Mesenchymal stem cell (in vitro differentiated cells and primary cell): ENCODE results near the gene FNDC4.

Source experiments
- DNase-seq: peaks from one replicate; pipeline ENCODE4 v3.0.0-alpha.2; 2013
- H2AFZ ChIP-seq: one replicate; pipeline ENCODE4 v1.6.1; 2013; ENCODE audit warnings: low read depth, mild to moderate bottlenecking, control low read depth, inconsistent platforms, low read length, moderate library complexity
- H2AK5ac ChIP-seq: 2 replicates; pipeline ENCODE4 v1.6.1; 2013; ENCODE audit warnings: low read length, moderate library complexity, mild to moderate bottlenecking, inconsistent platforms; ENCODE audit not compliant: severe bottlenecking
- H2BK120ac ChIP-seq: one replicate; pipeline ENCODE4 v1.6.1; 2013; ENCODE audit warnings: low read depth, mild to moderate bottlenecking, inconsistent platforms, low read length, moderate library complexity
- H2BK12ac ChIP-seq, 2 experiments: one replicate each; pipeline ENCODE4 v1.6.1; 2013; ENCODE audit warnings: inconsistent platforms in 2 of 2, low read length in 2 of 2, mild to moderate bottlenecking in 2 of 2, moderate library complexity in 2 of 2, control low read depth in 1 of 2
- H2BK15ac ChIP-seq: one replicate; pipeline ENCODE4 v1.6.1; 2013; ENCODE audit warnings: mild to moderate bottlenecking, low read depth, inconsistent platforms; ENCODE audit not compliant: poor library complexity, severe bottlenecking
- H2BK5ac ChIP-seq: 2 replicates; pipeline ENCODE4 v1.6.1; 2013; ENCODE audit warnings: low read depth, mild to moderate bottlenecking, low read length, control low read depth, inconsistent platforms; ENCODE audit not compliant: poor library complexity, severe bottlenecking
- H3K14ac ChIP-seq, 2 experiments: one replicate each; pipeline ENCODE4 v1.6.1; 2013; ENCODE audit warnings: inconsistent platforms in 2 of 2, low read length in 2 of 2, control low read depth in 1 of 2, mild to moderate bottlenecking in 1 of 2, moderate library complexity in 1 of 2
- H3K18ac ChIP-seq, 2 experiments: one replicate each; pipeline ENCODE4 v1.6.1; 2013; ENCODE audit warnings: inconsistent platforms in 2 of 2, low read length in 2 of 2, control low read depth in 1 of 2, low read depth in 1 of 2, mild to moderate bottlenecking in 1 of 2
- H3K23ac ChIP-seq, 2 experiments: one replicate each; pipeline ENCODE4 v1.6.1; 2013; ENCODE audit warnings: inconsistent platforms in 2 of 2, low read length in 2 of 2, mild to moderate bottlenecking in 2 of 2, moderate library complexity in 2 of 2, control low read depth in 1 of 2
- H3K27ac ChIP-seq: 2 replicates; pipeline ENCODE4 v1.5.1; 2013; ENCODE audit warnings: mild to moderate bottlenecking, moderate library complexity, low read length, control low read depth, inconsistent platforms; ENCODE audit not compliant: poor library complexity, severe bottlenecking
- H3K27me3 ChIP-seq, 2 experiments: 2 replicates each; pipeline versions ENCODE4 v1.6.1 to v1.7.0; 2013; ENCODE audit warnings: low read length in 2 of 2, mild to moderate bottlenecking in 2 of 2, moderate library complexity in 2 of 2, control low read depth in 1 of 2, inconsistent platforms in 1 of 2; ENCODE audit not compliant: control insufficient read depth in 1 of 2, insufficient read depth in 1 of 2
- H3K36me3 ChIP-seq, 2 experiments: 2 replicates each; pipeline versions ENCODE4 v1.6.1 to v1.7.0; 2013; ENCODE audit warnings: low read length in 2 of 2, control low read depth in 1 of 2, inconsistent platforms in 1 of 2, low read depth in 1 of 2, mild to moderate bottlenecking in 1 of 2; ENCODE audit not compliant: insufficient read depth in 2 of 2, control insufficient read depth in 1 of 2
- H3K4ac ChIP-seq, 2 experiments: one replicate each; pipeline ENCODE4 v1.6.1; 2013; ENCODE audit warnings: inconsistent platforms in 2 of 2, low read length in 2 of 2, mild to moderate bottlenecking in 2 of 2, moderate library complexity in 2 of 2, control low read depth in 1 of 2, low read depth in 1 of 2
- H3K4me1 ChIP-seq: 2 replicates; pipeline ENCODE4 v1.6.1; 2013; ENCODE audit warnings: low read depth, low read length, control low read depth; ENCODE audit not compliant: control insufficient read depth, insufficient read depth
- H3K4me2 ChIP-seq: 2 replicates; pipeline ENCODE4 v1.6.1; 2013; ENCODE audit warnings: low read length, mild to moderate bottlenecking, inconsistent platforms; ENCODE audit not compliant: poor library complexity, severe bottlenecking
- H3K4me3 ChIP-seq, 2 experiments: 2 replicates each; pipeline versions ENCODE4 v1.5.1 to v1.7.0; 2013; ENCODE audit warnings: low read length in 2 of 2, mild to moderate bottlenecking in 2 of 2, control low read depth in 1 of 2, low read depth in 1 of 2; ENCODE audit not compliant: insufficient read depth in 1 of 2
- H3K79me1 ChIP-seq: replicated peaks from 2 replicates; pipeline ENCODE4 v1.6.1; 2013; ENCODE audit warnings: mild to moderate bottlenecking, control low read depth, low read length, inconsistent platforms; ENCODE audit not compliant: poor library complexity, severe bottlenecking
- H3K9ac ChIP-seq: 2 replicates; pipeline ENCODE4 v1.7.0; 2013; ENCODE audit warnings: mild to moderate bottlenecking, low read length, moderate library complexity
- H3K9me3 ChIP-seq: 2 replicates; pipeline ENCODE4 v1.7.0; 2013; ENCODE audit warnings: mild to moderate bottlenecking, low read length; ENCODE audit not compliant: control insufficient read depth
- H4K8ac ChIP-seq: one replicate; pipeline ENCODE4 v1.6.1; 2013; ENCODE audit warnings: inconsistent platforms, mild to moderate bottlenecking, low read length, moderate library complexity
- H4K91ac ChIP-seq: one replicate; pipeline ENCODE4 v1.6.1; 2013; ENCODE audit warnings: mild to moderate bottlenecking, low read length, inconsistent platforms
- WGBS: methylation state at CpG from one replicate; pipeline ENCODE4 v1.1.7; 2013; ENCODE audit warnings: mixed read lengths; 5-methylcytosine and 5-hydroxymethylcytosine counted together

Gene FNDC4

GRCh38 chr2:27489118-27489497 lies 5.9 kb downstream of the FNDC4 start:
- Histone ChIP-seq H2BK12ac (no peak overlapping the region), H3K4me3 (peak overlapping the region; percentile 81 to 94), H2AK5ac (no peak overlapping the region), H2BK5ac (no peak overlapping the region), H2BK15ac (no peak overlapping the region), H3K4ac (no peak overlapping the region), H3K14ac (peak overlapping the region in 1 of 2 experiments; percentile 73), H2AFZ (peak overlapping the region; percentile 91), H3K27me3 (no peaks in the 10 kb centered on the region), H3K9ac (peak overlapping the region; percentile 86), H3K27ac (no peak overlapping the region), H3K18ac (peak overlapping the region; percentile 64 to 79), H3K23ac (no peak overlapping the region), H3K79me1 (peaks cover 25% of the 10 kb centered on the region), H4K8ac (peak overlapping the region; percentile 66), H4K91ac (peak overlapping the region; percentile 62), H3K4me2 (peak overlapping the region; percentile 97), H2BK120ac (no peak overlapping the region), H3K9me3 (no peaks in the 10 kb centered on the region), H3K4me1 (peaks cover 9% of the 10 kb centered on the region), H3K36me3 (peaks cover 6 to 35% of the 10 kb centered on the region in 2 experiments)
- peak; percentile 51 for DNase-seq
- 11% methylated on average over 9 of the region's 11 CpGs for WGBS

- Histone ChIP-seq H3K4me2 (no peak overlapping the region), H3K9me3 (no peaks in the 10 kb centered on the region), H3K36me3 (peaks cover 13 to 44% of the 10 kb centered on the region in 2 experiments), H3K4ac (no peak overlapping the region), H3K27ac (no peak overlapping the region), H2AK5ac (no peak overlapping the region), H2AFZ (no peak overlapping the region), H3K23ac (no peak overlapping the region), H3K27me3 (no peaks in the 10 kb centered on the region), H3K14ac (no peak overlapping the region), H3K4me3 (no peak overlapping the region), H4K8ac (no peak overlapping the region), H3K79me1 (peaks cover 25% of the 10 kb centered on the region), H2BK120ac (no peak overlapping the region), H3K18ac (no peak overlapping the region), H4K91ac (no peak overlapping the region), H3K9ac (no peak overlapping the region), H2BK15ac (no peak overlapping the region), H3K4me1 (peaks cover 6% of the 10 kb centered on the region), H2BK12ac (no peak overlapping the region), H2BK5ac (no peak overlapping the region)
- 97% methylated on average over 1 of the region's 3 CpGs for WGBS
- no peak for DNase-seq
Observed at GRCh38 chr2:27485496-27485895, 9.5 kb downstream of the FNDC4 start.

- H3K27ac ChIP-seq, result no peak overlapping the region
- no peak overlapping the region for H3K18ac ChIP-seq
- no peak overlapping the region for H4K8ac ChIP-seq
- no peak for DNase-seq
- no peak overlapping the region for H3K9ac ChIP-seq
- no peaks in the 10 kb centered on the region for H3K27me3 ChIP-seq
- no peak overlapping the region for H3K23ac ChIP-seq
- H3K36me3 ChIP-seq, result peaks cover 15 to 58% of the 10 kb centered on the region in 2 experiments
- 92% methylated on average over 4 of the region's 5 CpGs for WGBS
- H4K91ac ChIP-seq, result no peak overlapping the region
- H3K4me3 ChIP-seq, result no peak overlapping the region
- H3K14ac ChIP-seq, result no peak overlapping the region
- H2AK5ac ChIP-seq, result no peak overlapping the region
- H2BK15ac ChIP-seq, result no peak overlapping the region
- no peak overlapping the region for H3K4me2 ChIP-seq
- H2BK120ac ChIP-seq, result no peak overlapping the region
- H3K4me1 ChIP-seq, result no peaks in the 10 kb centered on the region
- H2BK5ac ChIP-seq, result no peak overlapping the region
- H2BK12ac ChIP-seq, result no peak overlapping the region
- H3K79me1 ChIP-seq, result no peaks in the 10 kb centered on the region
- H3K9me3 ChIP-seq, result no peaks in the 10 kb centered on the region
- H2AFZ ChIP-seq, result no peak overlapping the region
- H3K4ac ChIP-seq, result no peak overlapping the region
Observed at GRCh38 chr2:27471961-27472360, 23.0 kb downstream of the FNDC4 start.

GRCh38 chr2:27464443-27464842 lies 30.6 kb downstream of the FNDC4 start:
- no peak overlapping the region for H3K23ac ChIP-seq
- no peak overlapping the region for H2AK5ac ChIP-seq
- H2BK12ac ChIP-seq, result no peak overlapping the region
- no peak overlapping the region for H4K8ac ChIP-seq
- H3K27ac ChIP-seq, result no peak overlapping the region
- H2BK5ac ChIP-seq, result no peak overlapping the region
- peaks cover 14 to 48% of the 10 kb centered on the region in 2 experiments for H3K36me3 ChIP-seq
- H3K4me1 ChIP-seq, result peaks cover 3% of the 10 kb centered on the region
- no peak overlapping the region for H3K9ac ChIP-seq
- no peak overlapping the region for H3K4ac ChIP-seq
- no peak overlapping the region for H3K4me2 ChIP-seq
- H3K9me3 ChIP-seq, result no peaks in the 10 kb centered on the region
- H3K18ac ChIP-seq, result no peak overlapping the region
- no peak for DNase-seq
- H3K79me1 ChIP-seq, result no peaks in the 10 kb centered on the region
- 100% methylated on average over 7 of the region's 7 CpGs for WGBS
- H3K14ac ChIP-seq, result no peak overlapping the region
- no peak overlapping the region for H3K4me3 ChIP-seq
- H3K27me3 ChIP-seq, result no peaks in the 10 kb centered on the region
- no peak overlapping the region for H4K91ac ChIP-seq
- H2BK15ac ChIP-seq, result no peak overlapping the region
- H2AFZ ChIP-seq, result no peak overlapping the region
- no peak overlapping the region for H2BK120ac ChIP-seq
